Mammary epithelial cell (primary cell): ENCODE results near the gene ROMO1.

Experiments used
- CTCF ChIP-seq, 2 donors: IDR thresholded peaks in 1 of 2; conservative IDR thresholded peaks in 1 of 2; 2 replicates each; pipeline ENCODE4 v1.5.1; 2011 to 2012; ENCODE audit warnings: inconsistent platforms in 2 of 2, low read length in 2 of 2, mild to moderate bottlenecking in 2 of 2, control low read depth in 1 of 2, low read depth in 1 of 2; ENCODE audit not compliant: insufficient read depth in 1 of 2; ENCODE audit errors: extremely low read depth in 1 of 2
- EZH2 ChIP-seq: IDR thresholded peaks from 2 replicates; pipeline ENCODE4 v1.6.1; 2012; ENCODE audit warnings: low read length, inconsistent platforms, borderline replicate concordance

- no peak for TF ChIP-seq CTCF (conservative IDR thresholded peaks at IDR 0.05 in 1 of 2, IDR thresholded peaks at IDR 0.05 in 1 of 2; ENCODE audit: extremely low read depth in 1 of 2, insufficient read depth in 1 of 2, low read depth in 1 of 2, low read length in 2 of 2)
- TF ChIP-seq EZH2, result no peak
These were observed 16.4 kb downstream of the ROMO1 start for GRCh38 chr20:35715652-35716051.
